ENCODE measurements around the gene DOK6.

The DOK6 gene

DNA sequence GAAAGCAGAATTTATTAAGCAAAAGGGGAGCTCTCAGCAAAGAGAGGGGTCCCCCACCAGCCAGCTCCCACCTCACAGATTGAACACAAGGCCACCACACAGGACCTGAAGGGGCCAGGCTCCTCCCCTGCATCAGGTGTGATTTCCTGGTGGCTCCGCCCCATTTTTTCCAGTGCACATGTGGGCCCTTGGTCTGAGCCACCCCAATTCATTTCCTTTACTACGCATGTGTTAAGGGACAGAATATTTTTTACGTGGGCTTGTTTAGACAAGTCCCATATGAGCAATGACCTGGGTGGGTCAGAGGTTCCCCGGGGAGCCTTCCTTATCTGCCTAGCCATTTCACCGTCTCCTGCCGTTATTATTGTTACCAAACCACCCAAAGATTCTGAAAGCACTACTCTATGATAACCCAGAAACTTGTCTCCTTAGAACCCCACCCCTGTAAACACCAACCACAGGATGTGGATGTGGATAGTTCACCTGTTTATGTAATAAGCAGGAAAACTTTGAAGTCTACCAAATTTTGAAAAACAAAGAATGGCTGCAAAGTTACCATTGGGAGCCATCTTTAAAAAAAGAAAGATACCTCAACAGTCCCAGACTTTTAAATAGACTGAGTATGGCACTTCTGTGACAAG is 355.3 kb downstream of the DOK6 start:
- no peak for DNase-seq

DNA sequence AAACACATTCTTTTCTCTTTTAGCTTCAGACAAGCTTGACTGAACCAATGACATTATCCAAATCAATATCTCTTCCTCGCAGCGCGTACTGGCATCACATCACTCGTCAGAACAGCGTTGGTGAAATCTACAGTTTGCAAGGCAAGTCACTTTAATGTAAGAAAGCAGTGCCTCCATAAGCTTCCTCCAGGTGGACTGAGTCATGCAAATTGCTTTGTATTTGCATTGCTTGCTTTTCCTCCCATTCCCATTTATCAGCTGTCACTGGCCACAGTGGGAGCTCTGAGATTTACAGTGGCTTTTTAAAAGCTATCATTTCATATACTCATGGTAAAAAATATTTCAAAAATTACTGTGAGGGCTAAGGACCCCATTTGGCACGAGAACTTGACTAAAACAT is 357.0 kb downstream of the DOK6 start:
- DNase-seq, result no peak

DNA sequence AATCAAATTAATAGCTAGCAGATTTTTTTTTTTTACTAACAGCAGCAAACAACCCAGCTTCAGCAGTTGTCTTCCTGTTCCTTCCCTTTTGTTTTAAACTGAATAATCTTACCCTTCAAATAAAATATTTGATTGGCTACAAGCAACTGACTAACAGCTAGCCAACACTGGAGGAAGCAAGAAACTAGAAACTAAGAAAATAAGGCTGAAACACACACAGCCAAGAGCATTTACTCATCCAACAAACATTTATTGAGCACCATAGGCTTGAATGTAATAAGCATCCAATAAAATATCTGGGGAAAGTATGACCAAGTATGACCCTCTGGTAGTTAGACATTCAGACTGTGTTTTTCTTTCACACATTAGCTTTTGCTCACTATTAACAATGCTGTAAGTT is 357.8 kb downstream of the DOK6 start:
- no peak for DNase-seq

DNA sequence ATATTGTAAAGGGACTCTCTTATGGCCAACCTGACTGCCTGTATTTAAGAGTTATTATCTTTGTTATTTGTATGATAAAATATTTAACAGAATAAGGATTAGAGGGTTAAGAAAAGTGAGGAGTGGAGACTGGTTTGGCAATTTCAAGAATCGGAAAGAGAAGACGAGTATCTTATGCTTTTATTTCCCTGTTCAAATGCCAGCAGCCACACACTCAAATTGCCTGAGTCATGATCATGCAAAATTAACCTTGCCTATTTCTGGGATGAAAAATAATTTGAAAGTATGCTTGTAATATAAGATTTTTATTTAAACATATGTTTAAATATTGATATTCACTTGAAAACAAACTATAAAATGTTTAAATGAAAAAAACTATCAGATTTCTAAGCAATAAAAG is 358.4 kb downstream of the DOK6 start:
- DNase-seq, result no peak

DNA sequence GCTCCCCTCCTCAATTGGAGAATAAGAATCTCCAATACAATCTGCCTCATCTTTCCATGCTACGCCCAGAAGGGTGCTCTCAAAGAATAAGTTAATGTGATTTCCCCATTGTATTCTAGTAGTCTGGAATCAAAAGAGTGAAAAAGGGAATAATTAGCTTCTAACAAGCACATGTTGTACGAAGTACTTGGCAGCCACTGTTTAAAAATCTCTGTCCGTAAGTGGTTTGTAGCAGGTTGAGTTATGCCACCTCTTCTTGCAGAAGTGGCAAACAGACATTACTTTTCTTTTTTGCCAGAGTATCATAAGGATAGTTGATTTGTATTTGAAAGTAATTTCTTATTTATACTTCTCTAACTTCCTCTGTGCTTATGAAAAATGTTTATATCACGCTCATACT is 362.3 kb downstream of the DOK6 start:
- DNase-seq, result no peak

DNA sequence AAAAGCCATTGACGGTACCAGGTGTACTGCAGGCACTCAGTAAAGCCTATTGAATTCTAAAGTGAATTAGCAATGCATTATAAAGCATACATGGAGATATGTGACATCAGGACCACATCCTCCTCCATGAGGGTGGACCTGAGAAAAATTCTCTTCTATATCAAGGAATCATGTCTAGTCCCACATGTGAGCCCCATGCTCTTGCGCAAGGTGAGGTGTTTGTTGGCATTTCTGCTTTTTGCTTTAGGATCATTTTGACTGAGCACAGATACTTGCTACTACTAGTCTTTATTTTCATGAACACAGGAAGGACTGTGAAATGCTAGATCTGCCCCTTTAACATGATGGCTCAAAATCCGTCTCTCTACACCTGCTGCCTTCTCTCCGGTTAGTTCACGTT is 363.1 kb downstream of the DOK6 start:
- DNase-seq, result no peak

DNA sequence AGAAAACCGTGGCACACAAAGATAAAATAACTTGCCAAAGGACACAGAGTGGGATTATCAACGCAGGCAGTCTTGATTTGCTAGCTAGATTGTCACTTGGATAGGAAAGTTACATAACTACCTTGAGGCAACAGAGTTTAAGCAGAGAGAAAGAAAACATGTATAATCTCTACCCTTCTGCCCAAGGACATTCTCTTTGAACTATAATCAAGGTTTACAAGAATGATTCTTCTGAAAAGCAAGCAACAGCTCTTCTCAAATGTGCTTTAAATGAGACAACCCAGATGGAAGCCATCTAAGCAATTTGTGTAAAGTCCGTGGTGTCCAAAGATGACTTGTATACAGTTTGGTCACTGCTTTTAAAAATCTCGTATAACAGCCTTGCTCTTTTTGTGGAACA is 369.6 kb downstream of the DOK6 start:
- no peak for DNase-seq

DNA sequence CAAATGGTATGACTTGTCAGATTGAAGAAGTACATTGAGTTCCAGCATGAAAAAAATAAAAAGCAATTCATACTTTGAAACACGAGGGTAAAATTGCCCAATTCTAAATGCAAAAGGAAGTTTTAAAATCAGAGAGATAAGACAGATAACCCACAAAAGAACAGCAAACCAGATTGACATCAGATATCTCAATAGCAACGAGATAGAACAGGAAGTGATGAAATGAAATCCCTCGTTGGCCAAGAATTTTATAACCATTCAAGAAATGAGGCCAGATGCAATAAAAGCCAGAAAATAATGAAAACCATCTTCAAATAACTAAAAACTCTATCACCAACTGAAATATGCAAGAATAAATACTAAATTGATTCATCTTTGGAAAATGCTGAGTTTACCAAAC is 374.1 kb downstream of the DOK6 start:
- DNase-seq, result no peak

DNA sequence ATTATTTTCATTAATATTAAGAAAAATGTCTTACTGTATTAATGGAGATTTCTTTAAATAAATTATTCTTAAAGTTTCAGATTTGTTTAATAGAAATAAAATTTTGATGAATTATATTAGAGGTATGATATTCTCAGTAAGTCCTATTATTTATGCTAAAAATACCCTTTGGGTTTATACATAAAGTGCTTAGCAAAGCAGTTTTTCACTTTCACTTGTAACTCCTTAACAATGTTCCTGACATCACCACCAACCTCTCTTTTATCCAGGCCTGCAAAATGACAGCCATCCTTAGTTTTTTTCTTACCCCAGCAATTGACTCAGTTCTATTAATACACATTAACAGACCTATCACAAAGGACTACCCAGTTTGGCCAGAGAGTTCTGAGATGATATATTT is 376.6 kb downstream of the DOK6 start:
- DNase-seq, result no peak

DNA sequence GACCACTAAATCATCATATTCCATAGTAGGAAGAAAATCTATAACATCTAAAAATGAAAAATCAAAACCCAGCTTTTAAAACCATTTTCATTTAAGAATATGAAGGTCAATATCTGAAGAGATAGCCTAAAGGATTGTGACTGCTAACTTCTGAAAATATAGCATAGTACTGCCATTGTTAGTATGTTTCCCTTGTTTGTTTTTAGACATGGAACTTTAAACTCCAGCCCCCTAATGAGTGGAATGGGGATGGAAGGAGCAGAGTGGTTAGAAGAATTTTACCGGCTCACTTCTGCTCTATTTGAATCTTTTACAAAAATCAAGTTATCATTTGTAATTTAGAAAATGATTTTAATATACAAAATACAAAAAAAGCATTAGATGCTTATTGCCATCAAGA is 378.0 kb downstream of the DOK6 start:
- DNase-seq, result no peak

DNA sequence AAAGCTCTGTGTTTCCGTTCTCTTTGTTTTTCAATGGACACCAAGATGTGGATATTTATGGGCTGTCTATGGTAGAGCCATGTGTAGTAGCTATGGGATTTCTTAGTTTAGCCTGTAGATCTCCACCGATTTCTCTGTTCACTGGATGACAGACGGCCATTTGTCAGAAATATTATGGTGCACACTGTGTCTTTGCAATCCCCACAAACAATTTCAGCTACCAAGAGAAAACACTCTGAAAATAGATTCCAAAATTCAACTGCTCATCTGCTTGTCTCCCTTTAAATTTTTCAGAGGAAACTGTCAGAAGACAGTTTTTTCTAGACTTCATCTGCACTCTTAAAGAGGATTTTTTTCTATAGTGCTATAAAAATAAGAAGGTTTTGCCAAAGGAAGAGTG is 380.2 kb downstream of the DOK6 start:
- no peak for DNase-seq

DNA sequence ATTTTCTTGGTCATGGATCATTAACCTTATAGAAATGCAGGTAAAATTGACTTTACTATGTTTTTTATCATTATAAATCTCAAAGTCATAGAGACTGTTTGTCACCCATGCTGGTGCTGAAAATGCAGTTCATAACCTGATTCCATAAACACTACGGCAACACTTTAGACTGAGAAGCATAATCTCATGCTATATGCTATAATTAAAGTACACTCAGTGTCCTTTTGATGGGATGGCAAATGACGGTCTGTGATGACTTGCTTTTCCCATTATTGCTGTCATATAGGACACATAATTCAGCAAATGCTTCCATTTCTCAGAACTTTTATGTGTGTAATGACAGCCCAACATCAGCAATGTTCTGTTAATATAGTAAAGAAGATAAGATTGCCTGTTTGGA is 384.1 kb downstream of the DOK6 start:
- no peak for DNase-seq

DNA sequence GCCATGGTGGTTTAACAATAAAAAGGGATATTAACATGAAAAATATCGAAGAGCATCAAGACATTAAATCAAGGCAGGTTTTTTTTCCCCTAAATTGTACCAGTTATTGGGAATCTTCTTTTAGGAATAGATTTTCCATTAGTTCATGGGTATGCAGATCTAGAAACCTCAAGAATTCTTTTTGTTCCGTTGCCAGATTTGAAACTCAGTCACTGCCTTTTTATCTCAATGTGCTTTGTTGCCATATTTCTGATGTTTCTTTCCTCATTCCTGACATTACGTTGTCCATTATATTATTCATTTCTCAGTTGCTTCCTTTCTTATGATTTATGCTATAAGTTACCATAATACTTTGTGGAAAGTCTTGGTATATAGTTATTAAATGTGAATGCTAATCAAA is 384.8 kb downstream of the DOK6 start:
- DNase-seq, result no peak

DNA sequence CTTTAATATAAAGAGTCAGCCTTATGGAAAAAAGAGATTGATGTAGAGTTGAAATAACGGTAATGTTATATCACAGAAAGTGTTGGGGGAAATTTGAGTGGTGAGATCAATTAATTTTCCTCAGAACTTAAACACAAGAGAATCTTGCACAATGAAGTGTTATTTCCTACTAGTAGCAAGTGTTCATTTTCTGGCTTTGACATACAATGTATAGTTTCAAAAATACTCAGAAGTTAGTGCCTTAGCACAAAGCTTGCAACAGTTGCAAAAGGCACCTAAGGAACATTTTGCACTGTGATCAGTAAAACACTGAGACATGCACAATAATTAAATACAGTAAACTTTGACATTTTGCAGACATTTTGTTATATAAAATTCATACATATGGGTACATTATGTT is 385.7 kb downstream of the DOK6 start:
- DNase-seq, result no peak

DNA sequence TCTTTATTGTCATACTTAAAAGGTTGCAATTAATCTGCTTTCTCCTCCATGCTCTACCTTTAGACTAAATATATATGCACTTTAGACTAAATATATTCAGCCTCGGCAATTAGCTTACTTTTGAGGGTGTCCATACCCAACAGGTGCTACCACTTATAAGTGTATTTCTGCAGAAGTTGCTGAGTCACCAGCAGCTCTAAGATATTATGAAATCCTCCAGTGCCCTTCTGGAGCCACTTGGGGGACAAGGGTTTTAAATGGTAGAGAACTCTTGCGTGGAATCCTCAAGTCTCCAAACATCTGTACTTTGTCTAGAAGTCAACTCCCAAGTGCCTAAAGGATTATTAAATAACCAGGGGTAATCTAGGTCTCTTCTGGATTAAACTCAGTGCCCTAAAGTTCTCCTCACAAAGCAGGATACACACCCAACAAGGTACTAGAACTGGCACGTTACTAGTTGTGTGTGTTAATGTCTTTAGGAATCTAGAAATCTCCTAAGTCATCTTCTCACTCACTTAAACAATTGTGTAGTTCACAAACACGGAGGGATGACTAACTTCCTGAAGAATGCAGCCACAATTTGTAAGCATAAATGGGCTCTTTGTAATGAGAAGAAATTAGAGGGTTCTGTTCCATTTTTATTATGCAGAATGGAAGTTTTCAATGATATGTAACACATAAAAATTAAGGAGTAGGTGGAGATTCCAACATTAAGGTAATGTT is 387.3 kb downstream of the DOK6 start:
- DNase-seq, result no peak

DNA sequence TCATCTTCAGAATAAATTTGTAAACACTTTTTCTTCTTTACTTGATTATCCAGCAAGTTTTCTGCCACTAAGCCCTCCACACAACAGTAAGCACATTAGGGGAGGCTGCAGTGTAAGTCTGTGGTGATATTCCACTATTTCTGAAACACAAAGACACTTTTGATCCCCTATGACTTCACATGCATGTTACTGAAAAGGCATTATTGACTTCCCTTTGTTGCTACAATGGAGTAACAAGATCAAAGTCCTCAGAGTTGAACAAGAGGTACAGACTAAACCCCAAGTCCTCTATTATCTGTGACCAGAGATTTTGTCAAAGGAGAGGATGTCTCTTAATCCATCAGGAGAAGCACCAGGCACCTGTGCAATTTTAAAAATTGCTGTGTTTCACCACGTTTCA is 389.1 kb downstream of the DOK6 start:
- DNase-seq, result no peak

DNA sequence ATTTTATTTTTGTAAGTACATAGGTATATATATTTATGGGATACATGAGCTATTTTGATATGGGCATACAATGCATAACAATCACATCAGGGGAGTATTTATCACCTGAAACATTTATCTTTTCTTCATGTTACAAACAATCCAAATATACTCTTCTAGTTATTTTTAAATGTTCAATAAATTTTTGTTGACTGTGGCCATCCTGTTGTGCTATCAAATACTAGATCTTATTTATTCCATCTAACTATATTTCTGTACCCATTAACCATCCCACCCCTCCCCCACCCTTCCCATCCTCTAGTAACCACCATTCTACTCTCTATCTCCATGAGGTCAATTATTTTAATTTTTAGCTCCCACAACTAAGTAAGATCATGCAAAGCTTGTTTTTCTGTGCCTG is 390.0 kb downstream of the DOK6 start:
- no peak for DNase-seq

DNA sequence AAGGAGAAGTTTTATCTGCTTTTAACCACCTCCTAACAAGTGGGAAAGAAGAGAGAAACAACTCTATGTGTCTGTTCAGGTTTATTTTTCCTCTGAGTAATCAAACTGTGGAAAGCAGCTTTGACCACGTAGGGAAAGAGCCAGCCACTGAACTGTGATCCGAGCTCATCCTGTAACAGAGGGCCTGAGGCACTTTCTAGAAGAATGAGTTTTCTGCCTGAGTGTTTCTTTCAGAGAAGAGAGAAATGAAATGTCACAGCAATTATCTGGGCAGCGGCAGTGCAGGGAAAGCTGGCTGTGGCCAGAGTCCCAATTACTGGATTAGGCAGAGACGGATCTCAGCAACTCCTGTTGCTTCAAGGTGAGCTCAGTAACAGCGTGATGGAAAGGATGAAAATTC is 395.1 kb downstream of the DOK6 start:
- DNase-seq, result no peak

DNA sequence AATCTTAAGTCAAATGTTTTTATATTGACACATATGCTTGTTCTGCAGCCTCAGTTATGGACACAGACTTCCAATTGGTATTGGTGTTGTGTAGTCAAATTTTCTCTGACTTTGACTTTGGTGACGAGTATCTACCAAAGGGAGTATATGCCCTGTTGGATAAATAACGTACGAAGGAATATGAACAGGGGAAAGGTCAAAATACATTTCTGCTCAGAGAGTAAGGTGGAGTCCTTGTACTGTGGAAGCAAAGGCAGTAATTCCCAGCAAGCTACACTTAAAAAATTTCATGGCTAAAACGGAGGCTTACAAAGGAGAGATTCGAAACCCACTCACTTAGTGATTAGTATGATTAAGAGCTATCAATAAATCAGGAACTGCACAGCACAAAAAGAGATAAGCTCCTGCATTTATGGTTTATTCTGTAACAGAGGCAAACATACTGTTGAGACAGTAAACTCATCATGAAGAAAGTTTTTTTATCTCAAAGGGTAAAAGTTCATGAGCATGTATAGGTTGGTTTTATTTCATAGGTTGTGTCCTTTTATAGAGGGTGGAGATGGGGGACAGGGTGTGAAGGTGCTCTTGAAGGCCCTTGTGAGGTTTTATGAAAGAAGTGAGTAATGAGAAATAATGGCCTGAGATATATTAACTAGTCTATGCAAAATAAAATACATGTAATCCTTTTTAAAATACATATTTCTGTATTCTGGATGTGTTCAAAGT is 404.3 kb downstream of the DOK6 start:
- DNase-seq, result no peak

DNA sequence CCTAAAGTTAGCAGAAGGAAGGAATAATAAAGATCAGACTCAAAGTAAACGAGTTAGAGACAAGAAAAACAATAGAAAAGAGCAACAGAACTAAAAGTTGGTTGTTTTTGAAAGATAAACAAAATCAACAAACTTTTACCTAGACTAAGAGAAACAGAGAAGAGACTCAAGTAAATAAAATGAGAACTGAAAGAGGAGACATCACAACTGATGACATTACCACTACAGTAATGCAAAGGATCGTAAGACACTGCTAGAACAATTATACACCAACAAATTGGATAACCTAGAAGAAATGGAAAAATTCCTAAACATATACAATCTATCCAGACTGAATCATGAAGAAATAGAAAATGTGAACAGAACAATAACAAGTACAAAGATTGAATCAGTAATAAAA is 407.7 kb downstream of the DOK6 start:
- no peak for DNase-seq

DNA sequence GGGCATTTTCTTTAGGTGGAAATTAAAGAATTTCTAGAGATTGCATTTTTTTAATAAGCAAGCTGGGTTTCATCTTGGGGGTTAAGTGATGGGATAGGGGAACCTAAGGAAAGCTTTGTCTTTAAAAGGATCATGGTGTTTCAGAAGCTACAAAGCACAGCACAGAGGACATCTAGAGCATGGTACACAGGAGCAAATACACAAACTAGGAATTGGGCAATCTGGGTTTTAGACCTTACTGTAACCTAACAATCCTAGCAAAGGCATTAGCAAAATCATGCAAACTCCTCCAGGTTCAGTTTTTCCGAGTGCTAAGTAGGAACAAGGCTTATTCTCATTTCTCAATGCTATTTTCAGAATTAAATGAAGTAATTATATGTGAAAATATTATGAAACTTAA is 412.9 kb downstream of the DOK6 start:
- no peak for DNase-seq

DNA sequence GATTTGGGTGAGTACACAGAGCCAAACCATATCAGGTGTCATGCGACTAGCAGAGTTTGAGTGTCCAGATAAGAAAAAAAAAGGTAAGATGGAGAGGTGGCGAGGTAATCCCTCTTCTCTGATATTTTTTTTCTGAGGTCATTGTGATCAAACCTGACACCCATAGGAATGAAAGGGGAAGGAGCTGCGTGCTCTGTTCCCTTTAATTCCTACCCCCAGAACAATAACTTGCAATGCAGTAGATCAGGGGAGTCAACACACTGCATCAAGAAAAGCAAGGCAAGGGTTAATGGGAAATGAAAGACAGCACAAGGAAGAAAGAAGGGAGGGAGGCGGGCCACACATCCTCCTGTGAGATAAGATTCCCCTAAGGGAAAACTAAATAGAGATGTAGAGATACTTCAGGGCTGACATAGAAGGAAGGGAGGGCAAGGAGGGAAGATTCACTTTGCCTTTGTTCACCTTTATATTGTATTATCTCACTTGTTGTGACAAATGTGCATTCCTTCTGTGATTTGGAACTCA is 414.2 kb downstream of the DOK6 start:
- no peak for DNase-seq

DNA sequence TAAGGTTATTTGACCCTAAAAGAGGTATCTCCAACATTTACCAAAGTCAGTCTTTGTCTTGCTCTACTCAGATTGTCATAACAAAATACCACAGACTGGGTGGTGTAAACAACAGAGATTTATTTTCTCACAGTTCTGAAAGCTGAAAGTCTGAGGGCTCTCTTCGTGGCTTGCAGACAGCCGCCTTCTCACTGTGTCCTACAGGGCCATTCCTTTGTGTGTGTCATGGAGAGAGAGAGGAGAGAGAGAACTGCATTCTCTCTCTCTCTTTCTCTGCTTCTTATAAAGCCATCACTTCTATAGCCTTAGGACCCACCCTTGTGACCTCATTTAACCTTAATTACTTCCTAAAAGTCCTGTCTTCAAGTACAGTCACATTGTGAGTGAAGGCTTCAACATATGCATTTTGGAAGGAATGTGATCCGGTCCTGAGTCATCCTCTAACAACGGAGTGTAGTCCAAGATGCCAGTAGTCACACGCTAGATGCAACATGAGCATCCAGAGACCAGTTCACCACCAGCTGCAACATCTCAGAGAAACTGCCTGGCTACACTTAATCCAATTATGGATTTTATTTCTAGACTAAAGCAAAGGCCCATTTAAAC is 416.8 kb downstream of the DOK6 start:
- no peak for DNase-seq

DNA sequence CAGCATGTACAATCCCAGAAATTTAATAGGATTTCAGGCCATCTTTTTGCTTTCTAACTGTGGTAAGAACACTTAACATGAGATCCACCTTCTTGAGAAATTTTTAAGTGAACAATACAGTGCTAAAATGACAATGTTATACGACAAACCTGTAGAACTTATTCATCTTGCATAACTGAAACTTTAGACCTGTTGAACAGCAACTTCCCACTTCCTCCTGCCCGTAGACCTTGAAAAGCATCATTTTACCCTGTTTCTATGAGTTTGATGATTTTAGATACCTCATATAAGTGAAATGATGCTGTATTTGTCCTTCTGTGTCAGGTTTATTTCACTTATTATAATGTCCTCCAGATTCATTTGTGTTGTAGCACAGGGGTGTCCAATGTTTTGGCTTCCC is 418.8 kb downstream of the DOK6 start:
- DNase-seq, result no peak
